Adrenal gland (tissue), 5 donors: ENCODE measurements around the gene LAMTOR2.

Experiments used
- POLR2A ChIP-seq, 2 donors: fragments of 450-650 bp; IDR thresholded peaks; one replicate each; pipeline ENCODE4 v1.6.1; 2017; ENCODE audit warnings: antibody characterized with exemption in 2 of 2, mild to moderate bottlenecking in 2 of 2, moderate library complexity in 1 of 2
- TF ChIP-seq, protein P1 (sequence below), 6 experiments: fragments of 450-650 bp in 4 of 6; fragments of 200-600 bp in 2 of 6; sonication (generic) in 1 of 6; IDR thresholded peaks; 1 replicate in 5 of 6; 2 replicates in 1 of 6; pipeline versions ENCODE4 v1.5.1 to v1.8.0; 2016 to 2021; ENCODE audit warnings: antibody characterized with exemption in 6 of 6, mild to moderate bottlenecking in 2 of 6, moderate library complexity in 1 of 6
- donor health status: DM: no; HTN: no; CAD: no.

- TF ChIP-seq, protein P1, sequence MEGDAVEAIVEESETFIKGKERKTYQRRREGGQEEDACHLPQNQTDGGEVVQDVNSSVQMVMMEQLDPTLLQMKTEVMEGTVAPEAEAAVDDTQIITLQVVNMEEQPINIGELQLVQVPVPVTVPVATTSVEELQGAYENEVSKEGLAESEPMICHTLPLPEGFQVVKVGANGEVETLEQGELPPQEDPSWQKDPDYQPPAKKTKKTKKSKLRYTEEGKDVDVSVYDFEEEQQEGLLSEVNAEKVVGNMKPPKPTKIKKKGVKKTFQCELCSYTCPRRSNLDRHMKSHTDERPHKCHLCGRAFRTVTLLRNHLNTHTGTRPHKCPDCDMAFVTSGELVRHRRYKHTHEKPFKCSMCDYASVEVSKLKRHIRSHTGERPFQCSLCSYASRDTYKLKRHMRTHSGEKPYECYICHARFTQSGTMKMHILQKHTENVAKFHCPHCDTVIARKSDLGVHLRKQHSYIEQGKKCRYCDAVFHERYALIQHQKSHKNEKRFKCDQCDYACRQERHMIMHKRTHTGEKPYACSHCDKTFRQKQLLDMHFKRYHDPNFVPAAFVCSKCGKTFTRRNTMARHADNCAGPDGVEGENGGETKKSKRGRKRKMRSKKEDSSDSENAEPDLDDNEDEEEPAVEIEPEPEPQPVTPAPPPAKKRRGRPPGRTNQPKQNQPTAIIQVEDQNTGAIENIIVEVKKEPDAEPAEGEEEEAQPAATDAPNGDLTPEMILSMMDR (IDR thresholded peaks at IDR 0.05), result no peak
- TF ChIP-seq POLR2A (IDR thresholded peaks at IDR 0.05), result no peak
Measured at GRCh38 chr1:156075162-156075561, 20.6 kb downstream of the LAMTOR2 start.
